DMS53 treated with DMSO at 0.1 percent for 48 hours (cell line): ENCODE measurements around the gene SLC8A2.
"Not testable (repeated sequence)": the region's sequence is repeated elsewhere in the genome, so short reads cannot be mapped to it uniquely, and the experiment has no call there.

Experiments used
- DNase-seq: peaks from one replicate; lab custom pipeline; 2025; ENCODE audit not compliant: unreplicated experiment; lab: John Stamatoyannopoulos, UW

Gene SLC8A2

DNA sequence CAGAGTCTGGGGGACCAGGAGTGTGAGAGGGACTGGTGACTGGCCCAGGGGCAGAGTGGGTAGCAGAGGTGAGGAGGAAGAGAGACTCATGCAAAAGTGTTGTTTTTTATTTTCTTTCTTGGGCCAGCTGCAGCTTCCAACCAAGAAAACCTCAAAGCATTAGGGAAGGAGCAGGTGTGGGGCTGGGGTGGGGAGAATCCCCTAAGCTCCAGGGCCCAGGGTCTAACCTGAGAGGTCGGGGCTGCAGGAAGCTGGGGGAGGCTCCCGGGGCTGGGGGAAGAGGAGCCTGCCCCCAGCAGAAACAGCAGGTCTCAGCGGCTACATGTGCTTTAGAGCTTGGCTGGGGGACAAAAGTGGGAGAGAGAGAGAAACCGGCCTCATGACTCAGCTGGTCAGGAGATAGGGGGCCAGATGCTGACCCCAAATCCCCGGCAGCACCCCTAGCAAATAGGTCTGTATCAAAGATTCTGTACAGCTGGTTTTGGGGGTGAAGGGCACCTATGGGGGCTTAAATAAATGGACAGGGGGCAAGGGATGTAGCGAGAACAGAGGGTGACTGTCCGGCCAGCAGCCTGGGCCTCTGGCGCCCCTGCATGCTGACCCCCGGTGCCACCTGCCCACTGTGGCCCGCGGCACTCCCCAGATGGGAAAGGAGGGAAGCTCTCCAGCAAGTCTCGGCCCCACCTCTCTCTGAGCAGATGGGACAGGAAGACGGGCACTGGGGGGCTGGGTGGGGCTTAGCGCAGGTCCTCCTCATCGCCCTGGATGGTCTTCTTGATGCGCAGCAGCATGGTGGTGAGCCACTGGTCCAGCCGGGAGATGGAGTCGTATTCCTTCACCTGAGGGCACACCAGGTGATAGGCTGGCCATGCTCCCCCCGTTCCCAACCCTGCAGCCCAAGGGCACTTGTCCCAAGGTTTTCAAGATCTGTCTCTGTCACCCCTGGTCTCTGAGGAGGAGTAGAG, 16.1 kb upstream of the SLC8A2 start:
- no peak for DNase-seq

DNA sequence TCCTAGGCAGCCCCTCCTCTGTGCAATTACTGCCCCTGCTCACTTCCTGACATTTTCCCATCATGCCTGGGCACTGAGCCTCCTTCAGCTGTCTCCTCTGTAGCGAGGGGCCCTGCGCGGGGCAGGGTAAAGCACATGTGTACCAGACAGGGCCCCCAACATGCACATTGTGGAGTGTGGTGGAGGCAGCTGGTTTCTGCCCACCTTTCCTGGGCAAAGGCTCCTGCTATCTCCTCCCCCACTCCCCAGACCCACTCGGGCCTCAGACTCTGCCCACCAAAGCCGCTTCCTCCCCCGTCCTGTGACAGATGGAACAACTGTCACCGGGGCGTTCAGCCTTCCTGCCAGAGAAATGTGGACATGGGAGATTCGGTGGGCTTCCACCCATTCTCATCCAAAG, 15.2 kb upstream of the SLC8A2 start:
- no peak for DNase-seq

- DNase-seq: not testable (repeated sequence)
Observed at GRCh38 chr19:47486220-47486619, 14.5 kb upstream of the SLC8A2 start.

- DNase-seq: no peak
Observed at GRCh38 chr19:47485210-47485609, 13.5 kb upstream of the SLC8A2 start.

DNA sequence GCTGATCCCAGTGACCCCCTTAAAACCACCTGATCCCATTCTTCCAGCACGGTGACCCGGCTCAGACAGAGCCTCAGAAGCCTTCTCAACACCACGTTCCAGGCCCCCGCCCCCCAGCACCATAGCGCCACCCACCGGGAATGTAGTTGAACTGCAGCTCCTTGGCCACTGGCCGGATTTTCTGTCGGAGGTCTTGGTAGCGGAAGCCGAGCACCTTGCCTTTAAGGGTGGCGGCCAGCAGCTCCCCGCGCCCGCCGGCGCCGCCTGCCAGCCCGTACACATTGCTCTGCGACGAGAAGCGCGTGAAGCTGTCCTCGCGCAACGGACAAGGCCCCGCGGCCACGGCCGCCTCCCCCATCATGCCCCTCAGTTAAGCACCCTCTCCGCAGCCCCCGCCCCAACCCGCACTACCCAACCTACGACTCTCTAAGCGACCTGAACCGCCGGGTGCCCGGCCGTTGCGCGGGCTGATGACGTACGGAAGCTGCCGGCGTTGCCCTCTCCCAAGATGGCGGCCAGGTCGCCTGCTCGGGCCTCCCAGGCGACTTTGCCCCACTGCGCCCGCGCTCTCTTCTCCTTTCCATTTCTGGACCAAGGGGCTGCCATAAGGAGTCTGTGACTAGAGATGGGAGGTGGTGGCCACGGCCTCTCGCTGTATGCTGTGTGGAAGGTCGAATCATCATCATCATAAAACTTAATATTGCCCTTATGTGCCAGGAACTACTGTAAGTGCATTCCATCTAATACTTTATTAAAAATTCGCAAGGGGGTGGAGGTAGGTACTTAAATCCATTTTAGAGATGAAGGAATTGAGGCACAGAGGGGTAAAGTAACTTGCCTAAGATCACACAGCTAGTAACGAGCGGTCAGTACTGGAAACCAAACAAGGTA, 12.4 kb upstream of the SLC8A2 start, which contains the start of gene KPTN:
TSS of gene KPTN (minus strand) at position 420 of the 891 bp plus-strand sequence. CDS start at position 361, 59 bp downstream.
- peak; percentile 83 for DNase-seq

DNA sequence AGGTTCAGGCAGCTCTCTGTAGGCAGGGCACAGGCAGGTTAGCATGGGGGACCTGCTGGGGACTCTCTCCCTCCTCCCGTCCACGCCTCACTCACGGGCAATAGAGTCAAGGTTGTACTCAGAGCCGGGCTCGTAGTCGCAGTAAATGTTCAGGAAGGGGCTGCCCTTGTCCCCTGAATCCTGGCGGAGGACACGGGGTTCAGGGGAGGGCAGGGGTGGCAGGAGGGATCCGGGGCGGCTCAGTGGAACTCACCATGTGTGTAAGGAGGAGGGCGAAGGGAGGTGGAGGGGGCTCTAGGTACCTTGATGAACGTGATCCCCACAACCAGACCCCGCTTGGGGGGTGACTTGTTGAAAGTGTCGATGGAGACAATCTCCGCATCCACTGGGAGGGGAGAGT, 11.5 kb upstream of the SLC8A2 start:
- no peak for DNase-seq

DNA sequence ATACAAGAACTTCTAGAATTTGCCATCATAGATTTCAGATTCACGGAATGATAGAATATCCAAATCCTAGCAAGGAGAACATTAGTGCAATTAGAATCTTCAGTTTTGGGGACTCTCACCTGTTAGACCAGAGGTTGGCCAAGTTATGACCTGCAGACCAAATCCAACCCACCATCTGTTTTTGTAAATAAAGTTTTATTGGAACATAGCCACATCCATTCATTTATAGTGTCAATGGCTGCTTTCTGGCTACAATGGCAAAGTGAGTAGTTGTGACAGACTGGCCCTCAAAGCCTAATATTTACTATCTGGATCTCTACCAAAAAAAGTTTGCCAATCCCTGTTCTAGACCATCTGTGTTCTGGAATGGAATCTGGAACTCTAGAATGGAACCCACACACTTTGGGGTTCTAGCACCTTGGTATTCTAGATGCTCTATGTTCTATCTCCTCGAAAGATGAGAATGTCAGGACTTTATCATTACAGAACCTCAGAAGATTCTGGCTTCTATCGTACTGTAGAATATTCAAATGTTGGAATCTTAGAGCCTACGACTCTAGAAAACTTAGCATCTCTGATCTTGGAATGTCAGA, 9.9 kb upstream of the SLC8A2 start:
- DNase-seq: no peak

DNA sequence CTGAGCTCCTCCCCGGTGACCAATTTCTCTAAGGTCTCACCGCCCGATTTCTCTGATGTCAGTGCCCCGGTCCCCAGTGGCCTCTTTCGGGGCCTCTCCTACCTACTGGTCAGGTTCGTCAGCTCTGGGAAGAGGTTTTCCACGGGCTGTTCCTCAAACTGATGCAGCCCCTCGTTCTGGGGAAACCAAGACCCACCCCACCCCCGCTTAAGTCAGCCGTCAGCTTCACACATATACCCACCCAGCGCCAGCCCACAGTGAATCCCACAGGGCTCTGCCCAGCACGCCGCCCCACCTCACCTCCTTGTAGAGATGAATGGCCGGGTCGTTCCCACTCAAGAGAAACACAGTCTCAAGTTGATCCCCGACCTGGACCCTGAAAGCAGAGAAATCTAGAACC, 9.0 kb upstream of the SLC8A2 start:
- DNase-seq: no peak

DNA sequence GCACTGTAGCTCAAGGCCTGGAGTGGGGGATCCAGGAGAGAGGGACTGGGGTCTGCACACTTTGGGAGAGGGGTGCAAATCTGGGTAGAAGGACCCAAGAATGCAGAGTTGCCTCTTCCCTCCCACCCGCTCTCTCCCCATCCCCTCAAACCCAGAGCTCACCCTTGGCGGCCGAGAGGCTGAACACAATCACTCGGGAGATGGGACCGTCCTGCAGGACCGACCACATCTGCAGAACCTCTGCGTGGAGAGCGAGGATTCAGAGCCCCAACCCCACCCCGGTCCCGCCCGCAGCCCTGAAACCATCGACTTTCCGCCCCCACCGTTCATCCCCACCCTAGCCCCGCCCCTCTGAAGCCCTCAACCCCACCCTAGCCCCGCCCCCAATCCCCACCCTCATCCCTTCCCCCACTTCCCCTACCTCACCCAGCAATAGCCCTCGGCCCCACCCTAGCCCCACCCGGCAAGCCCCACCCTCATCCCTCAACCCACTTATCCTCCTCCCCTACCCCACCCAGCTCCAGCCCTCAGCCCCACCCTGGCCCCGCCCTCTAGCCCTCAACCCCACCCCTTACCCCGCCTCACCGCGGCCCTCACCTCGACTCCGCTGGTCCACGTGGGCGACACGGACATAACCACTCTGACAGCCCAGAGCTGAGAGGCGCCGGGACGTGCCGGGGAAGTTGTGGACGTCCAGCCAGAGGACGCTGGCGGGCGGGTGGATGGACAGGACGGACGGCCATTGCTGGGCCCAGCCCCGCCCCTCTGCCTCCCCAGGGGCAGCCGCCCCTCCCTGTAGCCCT, 8.2 kb upstream of the SLC8A2 start:
- no peak for DNase-seq

DNA sequence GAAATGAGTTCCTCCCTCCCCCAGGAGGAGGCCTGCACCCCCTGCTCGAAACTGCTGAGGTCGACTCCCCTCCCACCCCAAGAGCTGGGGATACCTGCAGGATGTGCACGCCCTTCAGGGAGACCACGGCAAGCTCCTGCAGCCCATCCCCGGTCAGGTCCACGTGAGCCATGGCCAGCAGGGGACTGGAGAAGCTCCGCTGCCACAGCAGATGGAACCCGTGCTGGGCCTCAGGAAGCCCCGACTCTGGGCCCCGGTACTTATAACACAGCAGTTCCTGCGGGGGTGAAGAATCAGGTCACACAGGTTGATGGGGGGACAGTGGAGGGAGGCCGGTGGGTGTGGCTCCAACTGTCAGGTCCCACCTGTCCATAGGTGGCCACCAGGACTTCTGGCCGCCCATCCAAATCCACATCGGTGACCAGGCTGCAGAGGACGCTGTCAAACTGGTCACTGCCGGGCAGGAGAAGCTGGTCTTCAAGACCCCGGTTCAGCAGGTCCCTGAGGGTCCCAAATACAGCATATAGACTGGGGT, 4.8 kb upstream of the SLC8A2 start:
- no peak for DNase-seq

DNA sequence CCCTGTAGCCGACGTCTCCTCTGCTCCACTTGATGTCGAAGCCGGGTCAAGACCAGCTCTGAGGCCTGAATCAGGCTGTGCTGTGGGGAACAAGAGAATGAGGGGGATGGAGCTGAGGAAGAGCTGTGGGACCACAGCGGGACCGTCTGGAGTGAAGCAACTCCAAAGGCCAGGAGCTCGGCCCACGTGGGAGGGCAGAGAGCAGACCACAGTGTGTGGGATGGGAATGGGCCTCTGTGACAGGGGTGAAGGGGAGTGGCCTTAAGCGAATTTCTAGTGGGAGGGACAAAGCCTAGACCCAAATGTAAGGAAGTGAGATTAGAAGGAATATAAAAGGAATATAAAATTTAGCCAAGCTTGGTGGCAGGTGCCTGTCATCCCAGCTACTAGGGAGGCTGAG, 3.8 kb upstream of the SLC8A2 start:
- no peak for DNase-seq

GRCh38 chr19:47473336-47473735, 1.6 kb upstream of the SLC8A2 start:
- DNase-seq: no peak

- DNase-seq: no peak
Observed at GRCh38 chr19:47471381-47471732, 336 bp downstream of the SLC8A2 start.

DNA sequence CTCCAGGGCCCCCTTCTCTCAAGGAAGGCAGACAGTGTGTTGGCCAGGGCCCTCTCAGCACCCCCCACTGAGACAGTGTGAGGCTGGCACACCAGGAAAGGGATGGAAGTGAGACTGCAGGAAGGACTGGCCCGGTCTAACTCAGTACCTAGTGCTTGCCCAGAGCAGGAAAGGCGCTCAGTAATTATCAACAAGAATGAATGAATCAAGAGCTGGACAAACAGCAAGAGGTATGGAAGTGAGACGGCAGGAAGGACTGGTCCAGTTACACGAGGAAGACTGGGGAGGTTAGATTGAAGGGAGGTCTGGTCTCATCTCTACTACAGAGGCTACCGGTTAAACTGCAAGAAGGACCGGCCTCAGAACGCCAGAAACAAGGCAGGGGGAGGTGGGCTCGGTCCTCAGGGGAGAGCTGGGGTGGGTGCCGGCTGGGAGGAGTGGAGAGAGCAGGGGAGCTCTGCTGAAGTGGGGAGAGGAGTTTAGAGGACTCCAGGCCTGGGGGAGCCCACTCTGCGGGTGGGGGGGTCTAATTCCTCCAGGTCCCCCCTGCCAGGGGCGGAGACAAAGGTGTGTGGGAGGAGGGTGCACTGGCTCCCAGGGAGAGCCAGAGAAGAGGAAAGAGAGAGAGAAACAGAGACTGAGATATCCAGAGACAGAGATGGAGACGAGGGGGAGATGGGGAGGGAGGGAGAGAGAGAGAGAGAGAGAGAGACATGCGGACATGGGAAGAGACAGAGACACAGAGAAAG, 1.1 kb downstream of the SLC8A2 start:
- DNase-seq: no peak

DNA sequence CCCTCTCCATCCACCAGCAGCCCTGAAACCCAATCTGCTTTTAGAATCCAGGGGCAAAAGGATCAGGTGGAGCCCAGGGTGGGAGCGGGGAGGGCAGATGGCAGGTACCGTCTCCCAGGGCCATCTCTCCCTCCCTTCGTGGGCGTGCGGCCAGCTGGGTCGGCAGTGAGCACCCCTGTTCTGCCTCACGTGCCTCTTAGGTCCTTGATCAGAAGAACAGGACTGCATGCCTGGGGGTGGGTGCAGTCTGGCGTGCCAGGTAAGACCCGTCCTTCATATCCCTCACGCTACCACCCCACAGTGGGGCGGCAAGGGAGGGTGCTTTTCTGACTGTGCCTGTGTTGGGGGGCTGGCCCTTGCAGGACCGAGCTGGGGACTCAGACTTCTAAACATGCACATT, 2.0 kb downstream of the SLC8A2 start:
- DNase-seq: no peak

DNA sequence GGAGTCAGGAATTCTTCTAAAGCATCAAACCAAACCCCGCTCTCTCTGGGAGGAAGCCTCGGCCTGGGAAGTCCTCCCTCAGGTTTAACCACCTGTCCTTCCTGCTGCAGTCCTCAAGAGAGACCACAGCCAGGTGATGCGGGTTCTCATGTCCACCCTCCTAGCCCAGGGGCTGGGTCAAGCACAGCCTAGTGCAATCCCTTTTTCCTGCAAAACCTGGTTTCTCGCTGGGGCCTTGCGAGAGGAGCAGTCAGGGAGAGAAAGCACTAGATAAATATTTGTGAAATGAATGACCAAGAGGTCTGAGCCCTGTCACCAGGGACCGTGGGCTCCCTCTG, 2.4 kb downstream of the SLC8A2 start:
- DNase-seq: peak; percentile 45

DNA sequence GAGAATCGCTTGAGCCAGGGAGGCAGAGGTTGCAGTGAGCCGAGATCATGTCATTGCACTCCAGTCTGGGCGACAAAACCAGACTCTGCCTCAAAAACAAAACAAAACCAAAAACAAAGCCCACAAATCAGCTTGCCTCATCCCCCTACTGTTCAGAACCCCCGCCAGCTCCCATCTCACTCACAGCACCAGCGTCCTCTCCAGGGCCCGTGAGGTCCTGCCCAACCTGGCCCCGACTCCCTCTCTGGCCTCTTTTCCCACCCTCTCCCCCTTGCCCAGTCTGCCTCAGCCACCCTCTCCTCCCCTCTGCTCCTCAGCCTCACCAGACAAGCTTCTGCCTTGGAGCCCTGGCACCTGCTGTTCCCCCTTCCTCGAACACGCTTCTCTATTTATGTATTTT, 3.8 kb downstream of the SLC8A2 start:
- no peak for DNase-seq

DNA sequence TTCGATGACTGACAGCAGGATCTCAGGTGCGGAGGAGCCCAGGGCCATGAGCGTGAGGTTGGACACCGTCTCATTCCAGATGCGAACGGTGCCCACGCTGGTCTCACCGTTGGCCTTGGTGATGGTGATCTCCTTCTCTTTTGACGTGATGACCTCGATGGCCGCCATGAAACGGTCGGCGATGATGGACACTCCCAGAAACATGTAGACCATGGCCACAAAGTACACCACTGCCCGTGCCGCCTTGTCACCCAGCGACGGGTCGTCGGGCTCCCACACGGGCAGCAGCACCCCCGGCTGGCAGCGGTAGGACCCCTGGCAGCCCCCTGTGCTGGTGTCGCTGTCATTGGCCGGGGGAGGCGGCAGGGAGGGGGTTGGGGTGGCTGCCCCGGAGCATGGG, 5.7 kb downstream of the SLC8A2 start:
- no peak for DNase-seq

DNA sequence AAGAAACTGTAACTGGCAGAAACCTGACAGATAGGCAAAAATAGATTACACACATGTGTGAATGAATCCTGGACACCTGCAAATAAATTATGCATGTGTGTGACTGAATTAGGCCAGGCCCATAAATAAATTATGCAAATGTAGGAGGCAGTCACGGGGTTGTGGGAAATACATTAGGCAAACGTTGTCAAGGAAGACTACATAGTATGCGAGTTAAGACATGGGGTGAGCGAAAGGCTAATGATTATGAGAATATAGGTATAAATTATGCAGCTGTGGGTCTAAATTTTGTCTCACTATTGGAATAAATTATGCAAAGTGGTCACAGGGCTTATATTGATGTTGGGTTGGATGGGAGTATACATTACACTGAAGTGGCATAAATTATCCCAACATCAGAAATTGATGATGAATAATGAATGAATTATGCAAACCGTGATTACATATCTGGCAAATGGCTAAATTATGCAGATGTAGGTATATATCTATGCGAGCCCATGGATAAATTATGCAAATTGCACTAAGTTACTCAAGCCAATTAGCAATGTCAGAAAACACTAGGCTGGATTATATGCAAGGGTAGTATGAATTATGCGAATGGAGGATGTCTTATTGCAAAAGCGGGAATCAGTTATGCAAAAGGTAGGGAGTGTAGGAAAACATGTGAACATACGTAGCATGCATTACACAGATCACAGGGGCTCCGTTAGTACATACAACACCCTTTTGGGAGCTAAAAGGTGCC, 6.8 kb downstream of the SLC8A2 start:
- no peak for DNase-seq
